D721Med (cell line): Measurements from ENCODE around the gene GABRA6.

Experiments used
- DNase-seq: peaks from one replicate; pipeline ENCODE4 v3.0.0; 2011; ENCODE audit warnings: low spot score; ENCODE audit not compliant: insufficient read length
- FAIRE-seq: peaks from 2 replicates; lab custom pipeline; 2011; peaks lifted over from hg19 to GRCh38; lab: Jason Lieb, UNC
- CTCF ChIP-seq: IDR thresholded peaks from 2 replicates; pipeline ENCODE4 v1.5.1; 2012; ENCODE audit warnings: mild to moderate bottlenecking, control low read depth; ENCODE audit not compliant: insufficient read depth; ENCODE audit errors: missing control alignments

The GABRA6 gene

GRCh38 chr5:161686149-161686548 lies 628 bp downstream of the GABRA6 start:
- TF ChIP-seq CTCF, result no peak
- FAIRE-seq (no peak), DNase-seq (no peak)

- DNase-seq (no peak), FAIRE-seq (no peak)
- no peak for TF ChIP-seq CTCF
Measured at GRCh38 chr5:161686881-161687280, 1.4 kb downstream of the GABRA6 start.

GRCh38 chr5:161687316-161687715 lies 1.8 kb downstream of the GABRA6 start:
- FAIRE-seq, result no peak
- TF ChIP-seq CTCF, result no peak
- no peak for DNase-seq

- DNase-seq, result no peak
- no peak for FAIRE-seq
- TF ChIP-seq CTCF, result no peak
Measured at GRCh38 chr5:161691911-161692310, 6.4 kb downstream of the GABRA6 start.

- TF ChIP-seq CTCF, result no peak
- DNase-seq, result no peak
- no peak for FAIRE-seq
Measured at GRCh38 chr5:161697001-161697400, 11.5 kb downstream of the GABRA6 start.

- no peak for DNase-seq
- FAIRE-seq, result no peak
- no peak for TF ChIP-seq CTCF
Measured at GRCh38 chr5:161700065-161700464, 14.5 kb downstream of the GABRA6 start.

GRCh38 chr5:161703528-161703927 lies 18.0 kb downstream of the GABRA6 start:
- FAIRE-seq (no peak), DNase-seq (no peak)
- no peak for TF ChIP-seq CTCF
